ENCODE data around the gene EDIL3.

The EDIL3 gene

DNA sequence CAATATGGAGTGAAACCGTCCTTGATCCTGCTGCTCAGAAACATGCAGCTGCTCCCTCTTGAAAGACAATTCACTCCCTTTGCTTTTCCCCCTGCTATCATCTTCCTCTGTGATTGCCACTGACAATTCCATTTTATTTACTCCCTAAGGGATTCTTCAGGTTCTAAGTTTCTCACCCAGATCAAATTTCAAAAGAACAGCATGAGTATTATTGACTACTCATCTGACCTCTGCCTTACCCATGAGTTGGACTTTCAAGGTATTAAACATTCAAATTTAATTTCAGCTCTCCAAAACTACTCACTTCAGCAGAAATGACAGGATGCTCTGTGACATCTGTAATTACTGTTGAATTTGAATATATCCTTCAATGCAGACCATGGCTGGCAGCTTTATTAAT, 427.5 kb downstream of the EDIL3 start:
- DNase-seq (ENCODE audit: low spot score), result peak; percentile 11

GRCh38 chr5:83956386-83956785, 428.3 kb downstream of the EDIL3 start:
- no peak for DNase-seq (ENCODE audit: low spot score)

GRCh38 chr5:83955916-83956315, 428.8 kb downstream of the EDIL3 start:
- DNase-seq (ENCODE audit: low spot score), result no peak

GRCh38 chr5:83947763-83948162, 436.9 kb downstream of the EDIL3 start:
- no peak for DNase-seq (ENCODE audit: low spot score)

DNA sequence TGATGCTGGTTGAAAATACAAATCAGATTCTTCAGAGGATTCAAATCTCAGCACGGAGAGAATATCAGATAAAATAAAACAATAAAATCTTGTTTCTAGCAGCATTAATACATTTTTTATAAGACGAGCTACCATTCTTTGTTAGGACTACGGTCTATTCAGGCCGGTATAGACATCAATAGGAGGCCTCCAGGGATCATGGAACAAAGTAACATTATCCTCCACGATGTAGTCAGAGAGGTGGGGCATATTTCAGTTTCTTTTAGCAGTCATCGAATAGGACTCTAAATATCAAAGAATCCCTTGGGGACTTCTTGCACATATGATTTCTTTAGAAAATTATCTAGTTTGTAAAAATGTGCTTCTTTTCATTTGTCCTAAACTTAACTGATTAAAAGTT, 438.2 kb downstream of the EDIL3 start:
- no peak for DNase-seq (ENCODE audit: low spot score)

DNA sequence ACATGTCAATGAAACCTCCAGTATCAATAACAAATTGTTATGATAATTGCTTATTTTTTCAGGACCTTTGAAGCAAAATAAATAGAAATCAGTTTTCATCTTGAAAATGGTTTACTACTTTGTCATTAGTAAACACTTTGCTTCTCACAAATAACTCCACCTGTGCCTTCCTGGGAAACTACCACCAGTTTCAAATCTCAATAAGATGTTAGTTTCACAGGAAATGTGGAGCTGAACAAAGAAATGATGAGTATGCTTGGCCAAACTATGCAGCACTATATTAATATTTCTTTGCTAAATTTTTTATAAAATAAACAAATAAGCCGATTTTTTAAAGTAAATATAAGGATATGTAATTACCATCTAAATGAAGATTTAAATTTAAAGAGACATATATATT, 442.5 kb downstream of the EDIL3 start:
- no peak for DNase-seq (ENCODE audit: low spot score)

DNA sequence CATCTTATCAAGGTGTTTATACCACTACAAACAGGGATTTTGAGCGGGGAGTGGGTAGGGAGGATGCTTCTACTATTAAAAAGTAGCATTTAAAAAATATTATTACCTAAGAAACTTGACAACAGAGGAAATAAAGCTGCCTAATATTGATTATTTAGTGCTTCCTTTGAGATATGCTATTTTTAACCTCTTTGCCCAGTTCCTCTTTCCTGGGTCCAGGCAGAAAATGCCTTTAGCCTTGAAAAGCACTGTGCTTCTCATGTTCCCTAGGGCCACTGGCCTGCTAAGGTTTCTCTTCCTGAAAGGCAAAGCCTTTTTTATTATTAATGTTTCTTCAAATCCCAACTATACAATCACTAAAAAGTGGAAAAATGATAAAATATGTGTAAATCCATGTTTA, 446.8 kb downstream of the EDIL3 start:
- no peak for DNase-seq (ENCODE audit: low spot score)

GRCh38 chr5:83931969-83932368, 452.7 kb downstream of the EDIL3 start:
- DNase-seq (ENCODE audit: low spot score), result no peak

GRCh38 chr5:83927140-83927733, 457.4 kb downstream of the EDIL3 start:
- DNase-seq (ENCODE audit: low spot score), result peak; percentile 26

DNA sequence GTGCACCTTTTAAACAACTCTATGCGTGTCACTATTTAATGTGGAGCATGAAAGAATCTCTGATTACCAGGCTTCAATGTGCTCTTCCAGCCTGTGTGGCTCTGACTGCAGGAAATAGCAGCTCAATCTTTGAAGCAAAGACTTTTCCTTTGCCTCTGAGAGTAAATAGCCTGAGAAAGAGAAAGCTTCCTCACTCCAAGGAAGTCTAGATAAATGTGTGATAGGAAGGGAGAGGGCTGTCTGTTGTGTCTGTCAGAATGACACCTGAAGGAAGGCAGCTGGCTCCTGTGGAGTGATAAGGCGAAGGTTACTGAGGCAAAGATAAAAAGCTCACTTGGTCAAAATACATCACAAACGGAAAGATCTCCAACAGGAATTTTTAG, 458.7 kb downstream of the EDIL3 start:
- no peak for DNase-seq (ENCODE audit: low spot score)

DNA sequence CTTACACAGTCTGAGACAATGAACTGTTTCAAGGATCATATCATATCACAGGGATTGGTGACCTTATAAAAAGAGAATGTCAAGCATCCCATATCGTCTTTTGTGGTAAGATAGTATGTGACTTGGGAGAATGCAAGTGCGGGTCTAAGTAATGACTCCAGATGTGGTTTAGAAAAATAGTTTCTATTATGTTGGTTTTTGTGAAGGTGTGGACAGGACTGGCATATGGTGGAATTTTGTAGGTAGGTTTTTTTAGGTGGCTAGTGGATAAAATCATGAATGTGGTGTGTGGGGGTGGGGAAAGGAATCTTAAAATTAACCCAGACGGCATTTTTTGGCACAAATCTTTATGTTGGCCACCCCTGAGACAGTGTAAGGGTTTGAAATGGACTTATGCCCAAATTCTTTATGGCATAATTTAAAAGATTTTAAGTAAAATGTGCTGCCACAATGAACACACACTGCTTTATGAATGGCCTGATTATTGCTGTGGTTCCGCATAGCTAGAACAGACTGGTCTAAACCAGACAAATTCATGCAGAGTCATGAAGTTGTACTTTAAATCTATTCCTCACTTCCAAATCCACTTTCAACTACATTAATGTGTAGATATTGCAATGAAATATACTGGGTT, 459.2 kb downstream of the EDIL3 start:
- DNase-seq (ENCODE audit: low spot score), result peak; percentile 71

GRCh38 chr5:83924891-83925290, 459.8 kb downstream of the EDIL3 start:
- peak; percentile 5 for DNase-seq (ENCODE audit: low spot score)

DNA sequence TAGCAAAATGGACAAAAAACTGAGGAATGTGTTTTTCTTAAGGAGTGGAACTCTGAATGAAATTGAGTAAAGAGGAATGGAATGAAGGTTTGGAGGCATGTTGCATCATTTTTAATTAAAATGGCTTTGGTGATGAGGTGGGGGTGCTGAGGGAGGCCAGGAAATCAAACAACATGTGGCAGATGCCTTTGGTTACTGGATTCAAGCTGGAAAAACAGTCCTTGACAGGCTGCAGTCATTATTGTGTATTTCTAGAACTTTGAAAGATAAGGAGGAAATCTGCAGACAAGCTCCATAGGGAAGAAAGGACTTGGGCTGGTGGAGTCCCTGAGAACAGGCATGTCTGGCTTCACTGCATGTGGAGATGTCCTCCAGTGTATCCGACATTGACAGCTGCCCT, 460.5 kb downstream of the EDIL3 start:
- DNase-seq (ENCODE audit: low spot score), result no peak

GRCh38 chr5:83922699-83923098, 462.0 kb downstream of the EDIL3 start:
- DNase-seq (ENCODE audit: low spot score), result no peak

- no peak for DNase-seq (ENCODE audit: low spot score)
These were observed 462.9 kb downstream of the EDIL3 start for GRCh38 chr5:83921666-83922193.

- no peak for DNase-seq (ENCODE audit: low spot score)
These were observed 465.3 kb downstream of the EDIL3 start for GRCh38 chr5:83919071-83920041.

GRCh38 chr5:83917261-83917908, 467.3 kb downstream of the EDIL3 start:
- no peak for DNase-seq (ENCODE audit: low spot score)

- no peak for DNase-seq (ENCODE audit: low spot score)
These were observed 469.8 kb downstream of the EDIL3 start for GRCh38 chr5:83914662-83915418.

- DNase-seq (ENCODE audit: low spot score), result no peak
These were observed 470.5 kb downstream of the EDIL3 start for GRCh38 chr5:83914199-83914598.

- no peak for DNase-seq (ENCODE audit: low spot score)
These were observed 471.1 kb downstream of the EDIL3 start for GRCh38 chr5:83913593-83913992.

DNA sequence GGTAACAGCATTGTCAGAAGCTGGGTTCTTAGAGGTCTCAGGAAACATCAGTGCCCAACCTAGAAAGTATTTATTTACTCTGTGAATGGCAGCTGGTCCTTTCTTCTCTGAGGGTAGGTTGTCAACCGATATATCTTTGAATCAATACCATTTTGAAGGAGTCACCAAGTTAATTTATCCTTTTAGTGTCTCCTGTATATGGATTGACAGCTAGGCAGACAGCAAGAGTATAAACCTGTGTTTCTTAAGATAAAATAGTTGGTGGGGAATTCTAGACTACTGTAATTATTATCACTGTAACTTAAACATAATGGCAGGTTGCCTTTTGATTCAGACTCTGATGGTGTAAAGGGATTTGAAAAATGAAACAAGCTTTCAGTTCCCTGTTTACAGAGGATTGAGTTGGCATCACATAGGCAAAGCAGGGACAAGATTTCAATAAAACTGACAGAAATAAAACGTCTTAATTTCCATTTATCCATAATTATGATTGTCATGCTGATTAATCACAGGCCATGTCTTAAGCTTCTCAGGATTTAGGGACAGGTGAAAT, 473.2 kb downstream of the EDIL3 start:
- no peak for DNase-seq (ENCODE audit: low spot score)
